HepG2 (cell line): ENCODE measurements around the gene VDR. TPM values are rescaled to one million over a fixed set of nuclear protein-coding genes. Genes with fewer than 3 reads are reported as not detected.

Experiments used
- BRCA1 ChIP-seq: sonication (generic); formaldehyde crosslinking; IDR thresholded peaks from 2 replicates; pipeline ENCODE4 v1.4.0; 2020; ENCODE audit warnings: missing genetic modification reagents
- FOXA3 ChIP-seq: IDR thresholded peaks from 2 replicates; pipeline ENCODE4 v1.6.1; 2016; ENCODE audit warnings: missing genetic modification reagents, missing compliant biosample characterization
- MTF1 ChIP-seq: sonication (generic); formaldehyde crosslinking; IDR thresholded peaks from 2 replicates; pipeline ENCODE4 v1.5.0; 2020; ENCODE audit warnings: missing genetic modification reagents
- MZF1 ChIP-seq: sonication (generic); formaldehyde crosslinking; IDR thresholded peaks from 2 replicates; pipeline ENCODE4 v1.8.1; 2023; ENCODE audit warnings: mild to moderate bottlenecking, missing genetic modification reagents, borderline replicate concordance
- ZSCAN29 ChIP-seq: sonication (generic); formaldehyde crosslinking; conservative IDR thresholded peaks from 2 replicates; pipeline ENCODE4 v1.4.0; 2020; ENCODE audit warnings: mild to moderate bottlenecking, missing genetic modification reagents
- polyA plus RNA-seq, 8 experiments: library from polyadenylated mRNA; depleted of rRNA in 3 of 8; stranded (reverse) in 7 of 8; unstranded in 1 of 8; fragments of >200 nt; fragmentation: Illumina TruSeq in 4 of 8; extraction: Trizol in 4 of 8; gene quantifications; 2 replicates each; pipeline versions ENCODE4 v1.2.1 to v1.2.3, GENCODE V29; 2011 to 2016; ENCODE audit warnings: low read depth in 4 of 8, missing spikeins in 1 of 8, mixed read lengths in 1 of 8; ENCODE audit not compliant: insufficient read depth in 1 of 8
- total RNA-seq, 5 experiments: library from RNA; depleted of rRNA; stranded (reverse); fragments of >200 nt; fragmentation: Illumina TruSeq; extraction: Trizol; gene quantifications; 2 replicates each; pipeline ENCODE4 v1.2.3, GENCODE V29; 2016; ENCODE audit warnings: low read depth in 1 of 5
- TF ChIP-seq, protein P1 (sequence below): sonication (generic); formaldehyde crosslinking; IDR thresholded peaks from 2 replicates; pipeline ENCODE4 v1.4.0; 2020; ENCODE audit warnings: mild to moderate bottlenecking, missing genetic modification reagents
- TF ChIP-seq, protein P2 (sequence below): sonication (generic); formaldehyde crosslinking; IDR thresholded peaks from 2 replicates; pipeline ENCODE4 v1.5.1; 2020; ENCODE audit warnings: missing genetic modification reagents, mild to moderate bottlenecking, borderline replicate concordance
- TF ChIP-seq, protein P3 (sequence below): fragments of 450-650 bp; IDR thresholded peaks from 2 replicates; pipeline ENCODE4 v1.6.1; 2016
- TF ChIP-seq, protein P4 (sequence below): IDR thresholded peaks from 2 replicates; pipeline ENCODE4 v1.6.1; 2016; ENCODE audit warnings: control low read depth

The VDR gene
- total and polyA plus RNA-seq, 2 of the 13 experiments (the other 11 are each of a cell fraction or from before 2014, with no cell fraction given), result 0.08 to 0.33 TPM

DNA sequence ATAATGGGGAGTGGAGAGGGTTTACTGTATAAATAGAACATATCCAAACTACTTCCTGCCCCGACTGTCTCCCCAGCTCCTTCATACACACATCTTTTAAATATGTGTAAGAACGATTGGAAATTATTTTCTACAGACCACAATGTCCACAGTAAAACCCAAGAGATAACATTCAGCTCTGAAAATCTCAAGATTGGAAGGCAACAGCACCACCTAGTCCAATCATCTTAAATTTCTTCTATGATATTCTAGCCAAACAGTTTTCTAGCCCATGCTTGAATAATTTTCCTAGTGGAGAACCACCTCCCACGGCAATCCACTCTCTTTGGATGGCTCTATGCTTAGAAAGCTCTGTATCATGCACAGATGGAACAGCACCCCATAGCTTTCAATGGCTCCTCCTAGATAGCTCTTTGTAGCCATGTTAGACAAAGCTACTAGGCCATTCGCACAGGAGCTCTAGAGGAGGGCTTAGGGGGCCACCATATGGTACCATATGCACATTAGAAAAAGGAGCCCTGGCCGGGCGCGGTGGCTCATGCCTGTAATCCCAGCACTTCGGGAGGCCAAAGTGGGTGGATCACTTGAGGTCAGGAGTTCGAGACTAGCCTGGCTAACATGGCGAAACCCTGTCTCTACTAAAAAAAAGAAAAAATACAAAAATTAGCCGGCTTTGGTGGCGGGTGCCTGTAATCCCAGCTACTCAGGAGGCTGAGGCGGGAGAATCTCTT, 18.1 kb downstream of the VDR start (continued):
- TF ChIP-seq, protein P1, sequence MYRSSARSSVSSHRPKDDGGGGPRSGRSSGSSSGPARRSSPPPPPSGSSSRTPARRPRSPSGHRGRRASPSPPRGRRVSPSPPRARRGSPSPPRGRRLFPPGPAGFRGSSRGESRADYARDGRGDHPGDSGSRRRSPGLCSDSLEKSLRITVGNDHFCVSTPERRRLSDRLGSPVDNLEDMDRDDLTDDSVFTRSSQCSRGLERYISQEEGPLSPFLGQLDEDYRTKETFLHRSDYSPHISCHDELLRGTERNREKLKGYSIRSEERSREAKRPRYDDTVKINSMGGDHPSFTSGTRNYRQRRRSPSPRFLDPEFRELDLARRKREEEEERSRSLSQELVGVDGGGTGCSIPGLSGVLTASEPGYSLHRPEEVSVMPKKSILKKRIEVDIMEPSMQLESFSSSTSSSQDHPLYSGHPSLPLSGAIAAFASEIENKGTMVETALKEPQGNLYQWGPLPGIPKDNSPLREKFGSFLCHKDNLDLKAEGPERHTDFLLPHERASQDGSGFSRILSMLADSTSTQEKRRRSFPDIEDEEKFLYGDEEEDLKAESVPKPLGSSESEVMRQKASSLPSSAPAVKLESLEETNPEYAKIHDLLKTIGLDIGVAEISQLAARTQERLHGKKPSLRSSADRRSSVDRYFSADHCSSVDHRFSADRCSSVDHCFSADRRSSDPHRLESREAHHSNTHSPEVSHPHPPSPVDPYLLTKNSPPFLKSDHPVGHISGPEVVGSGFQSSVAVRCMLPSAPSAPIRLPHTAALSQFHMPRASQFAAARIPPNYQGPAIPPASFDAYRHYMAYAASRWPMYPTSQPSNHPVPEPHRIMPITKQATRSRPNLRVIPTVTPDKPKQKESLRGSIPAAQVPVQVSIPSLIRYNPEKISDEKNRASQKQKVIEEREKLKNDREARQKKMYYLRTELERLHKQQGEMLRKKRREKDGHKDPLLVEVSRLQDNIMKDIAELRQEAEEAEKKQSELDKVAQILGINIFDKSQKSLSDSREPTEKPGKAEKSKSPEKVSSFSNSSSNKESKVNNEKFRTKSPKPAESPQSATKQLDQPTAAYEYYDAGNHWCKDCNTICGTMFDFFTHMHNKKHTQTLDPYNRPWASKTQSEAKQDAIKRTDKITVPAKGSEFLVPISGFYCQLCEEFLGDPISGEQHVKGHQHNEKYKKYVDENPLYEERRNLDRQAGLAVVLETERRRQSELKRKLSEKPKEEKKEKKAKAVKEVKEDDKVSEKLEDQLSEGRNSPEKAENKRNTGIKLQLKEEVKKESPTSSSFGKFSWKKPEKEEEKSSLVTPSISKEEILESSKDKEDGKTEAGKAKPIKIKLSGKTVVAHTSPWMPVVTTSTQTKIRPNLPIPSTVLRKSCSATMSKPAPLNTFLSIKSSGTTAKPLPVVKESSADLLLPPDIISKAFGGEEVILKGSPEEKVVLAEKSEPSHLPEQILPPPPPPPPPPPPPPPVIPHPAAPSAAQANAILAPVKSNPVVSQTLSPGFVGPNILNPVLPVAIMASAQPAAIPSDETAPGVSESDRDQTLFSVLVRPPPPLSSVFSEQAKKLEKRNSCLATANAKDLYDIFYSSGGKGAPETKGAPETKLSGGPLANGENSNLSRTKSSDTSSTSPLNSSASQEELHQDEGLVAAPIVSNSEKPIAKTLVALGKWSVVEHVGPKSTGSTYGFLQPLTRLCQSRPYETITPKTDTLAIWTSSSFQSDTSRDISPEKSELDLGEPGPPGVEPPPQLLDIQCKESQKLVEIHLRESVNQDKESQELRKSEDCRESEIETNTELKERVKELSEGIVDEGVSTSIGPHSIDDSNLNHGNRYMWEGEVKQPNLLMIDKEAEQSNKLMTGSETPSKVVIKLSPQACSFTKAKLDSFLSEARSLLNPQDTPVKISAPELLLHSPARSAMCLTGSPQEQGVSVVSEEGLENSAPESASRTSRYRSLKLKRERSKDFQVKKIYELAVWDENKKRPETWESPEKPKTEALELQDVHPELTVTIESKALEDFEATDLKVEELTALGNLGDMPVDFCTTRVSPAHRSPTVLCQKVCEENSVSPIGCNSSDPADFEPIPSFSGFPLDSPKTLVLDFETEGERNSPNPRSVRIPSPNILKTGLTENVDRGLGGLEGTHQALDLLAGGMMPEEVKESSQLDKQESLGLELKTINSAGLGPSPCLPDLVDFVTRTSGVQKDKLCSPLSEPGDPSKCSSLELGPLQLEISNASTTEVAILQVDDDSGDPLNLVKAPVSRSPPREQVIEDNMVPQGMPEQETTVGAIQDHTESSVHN, result no peak
- TF ChIP-seq FOXA3 (CRISPR knock-in tag), result no peak
- TF ChIP-seq MTF1 (CRISPR knock-in tag), result no peak
- no peak for TF ChIP-seq ZSCAN29
- TF ChIP-seq, protein P2, sequence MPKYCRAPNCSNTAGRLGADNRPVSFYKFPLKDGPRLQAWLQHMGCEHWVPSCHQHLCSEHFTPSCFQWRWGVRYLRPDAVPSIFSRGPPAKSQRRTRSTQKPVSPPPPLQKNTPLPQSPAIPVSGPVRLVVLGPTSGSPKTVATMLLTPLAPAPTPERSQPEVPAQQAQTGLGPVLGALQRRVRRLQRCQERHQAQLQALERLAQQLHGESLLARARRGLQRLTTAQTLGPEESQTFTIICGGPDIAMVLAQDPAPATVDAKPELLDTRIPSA (CRISPR knock-in tag), result no peak
- TF ChIP-seq MZF1 (CRISPR knock-in tag), result no peak
- no peak for TF ChIP-seq BRCA1 (CRISPR knock-in tag)
- TF ChIP-seq, protein P3, sequence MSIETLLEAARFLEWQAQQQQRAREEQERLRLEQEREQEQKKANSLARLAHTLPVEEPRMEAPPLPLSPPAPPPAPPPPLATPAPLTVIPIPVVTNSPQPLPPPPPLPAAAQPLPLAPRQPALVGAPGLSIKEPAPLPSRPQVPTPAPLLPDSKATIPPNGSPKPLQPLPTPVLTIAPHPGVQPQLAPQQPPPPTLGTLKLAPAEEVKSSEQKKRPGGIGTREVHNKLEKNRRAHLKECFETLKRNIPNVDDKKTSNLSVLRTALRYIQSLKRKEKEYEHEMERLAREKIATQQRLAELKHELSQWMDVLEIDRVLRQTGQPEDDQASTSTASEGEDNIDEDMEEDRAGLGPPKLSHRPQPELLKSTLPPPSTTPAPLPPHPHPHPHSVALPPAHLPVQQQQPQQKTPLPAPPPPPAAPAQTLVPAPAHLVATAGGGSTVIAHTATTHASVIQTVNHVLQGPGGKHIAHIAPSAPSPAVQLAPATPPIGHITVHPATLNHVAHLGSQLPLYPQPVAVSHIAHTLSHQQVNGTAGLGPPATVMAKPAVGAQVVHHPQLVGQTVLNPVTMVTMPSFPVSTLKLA, result no peak
- TF ChIP-seq, protein P4, sequence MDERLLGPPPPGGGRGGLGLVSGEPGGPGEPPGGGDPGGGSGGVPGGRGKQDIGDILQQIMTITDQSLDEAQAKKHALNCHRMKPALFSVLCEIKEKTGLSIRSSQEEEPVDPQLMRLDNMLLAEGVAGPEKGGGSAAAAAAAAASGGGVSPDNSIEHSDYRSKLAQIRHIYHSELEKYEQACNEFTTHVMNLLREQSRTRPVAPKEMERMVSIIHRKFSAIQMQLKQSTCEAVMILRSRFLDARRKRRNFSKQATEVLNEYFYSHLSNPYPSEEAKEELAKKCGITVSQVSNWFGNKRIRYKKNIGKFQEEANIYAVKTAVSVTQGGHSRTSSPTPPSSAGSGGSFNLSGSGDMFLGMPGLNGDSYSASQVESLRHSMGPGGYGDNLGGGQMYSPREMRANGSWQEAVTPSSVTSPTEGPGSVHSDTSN (CRISPR knock-in tag), result no peak
